ENCODE measurements around the gene KIN.

GRCh38 chr10:7813481-7813880 is 25.7 kb upstream of the KIN start:
- TF ChIP-seq POLR2A (IDR thresholded peaks at IDR 0.05) (no peak), CTCF (IDR thresholded peaks at IDR 0.05) (no peak)

Measured in heart left ventricle (tissue), 13 donors.